Stimulated activated CD4-positive, alpha-beta T cell treated with anti-CD3 and anti-CD28 coated beads, Interleukin-2, amount 100 ng/mL, for 48 hours (primary cell): ENCODE measurements around the gene IL2RA.
"Not testable (repeated sequence)": the region's sequence is repeated elsewhere in the genome, so short reads cannot be mapped to it uniquely, and the experiment has no call there.

ENCODE experiments used
- DNase-seq, 2 donors: peaks; one replicate each; pipeline ENCODE4 v3.0.0-alpha.2; 2020

IL2RA gene

GRCh38 chr10:5976512-5977470 is 85.4 kb downstream of the IL2RA start:
- DNase-seq: peak; percentile 29 to 34

- DNase-seq: peak; percentile 44 to 45
These were observed 86.3 kb downstream of the IL2RA start for GRCh38 chr10:5975641-5976473.

GRCh38 chr10:5973069-5973468 is 89.1 kb downstream of the IL2RA start:
- no peak for DNase-seq

- no peak for DNase-seq
These were observed 90.3 kb downstream of the IL2RA start for GRCh38 chr10:5971886-5972285.

GRCh38 chr10:5971315-5971832 is 90.8 kb downstream of the IL2RA start:
- DNase-seq: peak in 1 of 2 donors; percentile 10

- no peak for DNase-seq
These were observed 91.6 kb downstream of the IL2RA start for GRCh38 chr10:5970527-5970926.

GRCh38 chr10:5970066-5970465 is 92.1 kb downstream of the IL2RA start:
- DNase-seq: no peak

GRCh38 chr10:5968681-5969453 is 93.3 kb downstream of the IL2RA start:
- DNase-seq: no peak

GRCh38 chr10:5968037-5968680 is 94.0 kb downstream of the IL2RA start:
- DNase-seq: no peak

- no peak for DNase-seq
These were observed 96.9 kb downstream of the IL2RA start for GRCh38 chr10:5965266-5965665.

- DNase-seq: no peak
These were observed 97.4 kb downstream of the IL2RA start for GRCh38 chr10:5964736-5965135.

- DNase-seq: no peak
These were observed 98.6 kb downstream of the IL2RA start for GRCh38 chr10:5963591-5963990.

- no peak for DNase-seq
These were observed 99.1 kb downstream of the IL2RA start for GRCh38 chr10:5963071-5963470.

- DNase-seq: not testable (repeated sequence)
These were observed 99.7 kb downstream of the IL2RA start for GRCh38 chr10:5962358-5962940.

- no peak for DNase-seq
These were observed 100.6 kb downstream of the IL2RA start for GRCh38 chr10:5961405-5962100.

- DNase-seq: not testable (repeated sequence)
These were observed 101.2 kb downstream of the IL2RA start for GRCh38 chr10:5960973-5961275.
